OCI-LY7 (cell line): Measurements from ENCODE around the gene RHBDF1.

Experiments used
- EZH2phosphoT487 ChIP-seq: fragments of 200-600 bp; sonication (generic); IDR thresholded peaks from 2 replicates; pipeline ENCODE4 v1.6.1; 2018; ENCODE audit warnings: low read depth, borderline replicate concordance, mild to moderate bottlenecking, mixed run types, antibody characterized with exemption, low read length, moderate library complexity, mixed read lengths
- TF ChIP-seq, protein P1 (sequence below): fragments of 200-600 bp; sonication (generic); conservative IDR thresholded peaks from 2 replicates; pipeline ENCODE4 v1.5.1; 2014; ENCODE audit warnings: mild to moderate bottlenecking, antibody characterized with exemption, low read length, moderate library complexity, mixed read lengths

DNA sequence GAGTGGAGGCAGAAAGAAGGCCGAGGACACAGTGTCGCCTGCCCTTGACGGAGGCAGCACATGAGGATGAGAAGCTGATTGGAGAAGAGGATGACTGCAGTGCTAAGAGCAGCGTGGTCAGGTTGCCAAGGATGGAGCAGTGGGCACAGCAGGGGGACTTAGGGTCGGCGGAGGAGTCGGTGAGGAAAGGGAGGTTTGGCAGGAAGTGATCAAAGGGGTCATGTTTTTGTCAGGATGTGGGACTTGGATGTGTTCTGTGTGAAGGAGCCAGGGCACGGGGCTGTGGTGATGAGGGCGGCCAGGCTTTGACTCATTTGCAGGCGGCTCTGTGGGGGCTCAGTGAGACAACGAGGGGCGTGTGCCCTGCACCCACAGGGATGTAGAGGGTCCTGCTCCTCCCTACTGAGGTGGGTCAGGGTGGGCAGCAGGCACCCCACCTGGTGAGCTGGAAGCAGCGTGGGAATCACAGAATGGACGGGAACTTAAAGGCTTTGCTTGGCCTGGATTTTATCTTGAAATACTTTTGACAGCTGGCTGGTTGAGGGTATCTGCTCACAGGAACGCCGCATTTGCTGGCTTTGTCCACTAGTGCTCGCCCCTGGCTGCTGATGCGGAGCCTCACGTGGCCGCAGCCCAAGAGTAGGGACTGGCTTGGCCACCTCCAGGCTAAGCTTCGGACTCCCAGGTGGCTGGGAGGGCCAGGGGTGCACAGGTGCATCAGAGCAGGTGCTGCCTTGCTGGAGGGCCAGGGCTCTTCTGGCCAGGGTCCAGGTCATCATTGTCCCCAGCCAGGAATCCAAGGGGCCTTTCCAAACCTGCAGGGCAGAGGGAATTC, 11.6 kb upstream of the RHBDF1 start:
- TF ChIP-seq, protein P1, sequence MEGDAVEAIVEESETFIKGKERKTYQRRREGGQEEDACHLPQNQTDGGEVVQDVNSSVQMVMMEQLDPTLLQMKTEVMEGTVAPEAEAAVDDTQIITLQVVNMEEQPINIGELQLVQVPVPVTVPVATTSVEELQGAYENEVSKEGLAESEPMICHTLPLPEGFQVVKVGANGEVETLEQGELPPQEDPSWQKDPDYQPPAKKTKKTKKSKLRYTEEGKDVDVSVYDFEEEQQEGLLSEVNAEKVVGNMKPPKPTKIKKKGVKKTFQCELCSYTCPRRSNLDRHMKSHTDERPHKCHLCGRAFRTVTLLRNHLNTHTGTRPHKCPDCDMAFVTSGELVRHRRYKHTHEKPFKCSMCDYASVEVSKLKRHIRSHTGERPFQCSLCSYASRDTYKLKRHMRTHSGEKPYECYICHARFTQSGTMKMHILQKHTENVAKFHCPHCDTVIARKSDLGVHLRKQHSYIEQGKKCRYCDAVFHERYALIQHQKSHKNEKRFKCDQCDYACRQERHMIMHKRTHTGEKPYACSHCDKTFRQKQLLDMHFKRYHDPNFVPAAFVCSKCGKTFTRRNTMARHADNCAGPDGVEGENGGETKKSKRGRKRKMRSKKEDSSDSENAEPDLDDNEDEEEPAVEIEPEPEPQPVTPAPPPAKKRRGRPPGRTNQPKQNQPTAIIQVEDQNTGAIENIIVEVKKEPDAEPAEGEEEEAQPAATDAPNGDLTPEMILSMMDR: no peak
- TF ChIP-seq EZH2phosphoT487: no peak
